HG02885 (cell line): ENCODE results near the gene PKP3.
"Not testable (repeated sequence)": the region's sequence is repeated elsewhere in the genome, so short reads cannot be mapped to it uniquely, and the experiment has no call there.

Experiments
- ATAC-seq: cut with Tn5 transposase; IDR thresholded peaks from one replicate; pipeline ENCODE4 v1.9.1; 2021; ENCODE audit warnings: mild to moderate bottlenecking; ENCODE audit not compliant: unreplicated experiment, poor library complexity

The PKP3 gene

DNA sequence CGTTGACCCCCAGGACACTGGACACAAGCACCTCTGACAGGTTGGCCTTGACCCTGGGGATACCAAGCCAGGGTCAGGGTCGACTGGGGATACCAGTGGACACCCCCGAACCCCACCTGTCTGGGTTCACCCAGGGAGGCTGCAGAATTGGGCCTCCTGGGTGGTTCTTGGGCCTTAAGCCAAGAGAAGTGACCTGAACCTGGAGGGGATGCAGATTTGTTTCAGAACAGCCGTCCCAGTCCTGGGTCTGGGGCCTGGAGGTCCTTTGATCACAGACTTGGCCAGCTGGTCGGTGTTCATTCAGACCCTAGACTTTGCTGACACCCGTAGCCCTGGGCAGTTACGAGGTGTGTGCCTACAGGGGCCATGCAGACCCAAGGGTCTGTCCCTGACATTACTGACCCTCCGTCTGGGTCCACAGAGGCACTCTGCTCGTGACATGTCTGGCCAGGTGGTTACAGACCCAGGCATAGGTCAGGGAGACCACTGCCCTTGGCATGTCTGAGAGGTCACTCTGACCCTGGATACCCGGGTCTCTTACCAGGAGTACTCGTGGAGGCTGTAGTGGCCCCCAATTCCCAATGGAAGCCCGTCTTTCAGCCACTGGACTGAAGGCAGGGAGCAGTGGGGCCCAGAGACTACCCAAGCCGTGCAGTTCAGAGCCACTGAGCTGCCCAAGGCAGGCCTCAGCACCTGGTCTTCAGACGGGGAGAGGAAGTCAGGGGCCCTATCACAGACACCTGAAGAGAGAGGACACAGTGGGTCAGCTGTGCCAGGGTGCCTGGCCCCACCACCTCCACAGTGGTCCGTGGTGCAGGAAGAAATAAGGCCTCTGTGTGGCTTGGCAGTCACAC lies 14.4 kb downstream of the PKP3 start:
- no peak for ATAC-seq

DNA sequence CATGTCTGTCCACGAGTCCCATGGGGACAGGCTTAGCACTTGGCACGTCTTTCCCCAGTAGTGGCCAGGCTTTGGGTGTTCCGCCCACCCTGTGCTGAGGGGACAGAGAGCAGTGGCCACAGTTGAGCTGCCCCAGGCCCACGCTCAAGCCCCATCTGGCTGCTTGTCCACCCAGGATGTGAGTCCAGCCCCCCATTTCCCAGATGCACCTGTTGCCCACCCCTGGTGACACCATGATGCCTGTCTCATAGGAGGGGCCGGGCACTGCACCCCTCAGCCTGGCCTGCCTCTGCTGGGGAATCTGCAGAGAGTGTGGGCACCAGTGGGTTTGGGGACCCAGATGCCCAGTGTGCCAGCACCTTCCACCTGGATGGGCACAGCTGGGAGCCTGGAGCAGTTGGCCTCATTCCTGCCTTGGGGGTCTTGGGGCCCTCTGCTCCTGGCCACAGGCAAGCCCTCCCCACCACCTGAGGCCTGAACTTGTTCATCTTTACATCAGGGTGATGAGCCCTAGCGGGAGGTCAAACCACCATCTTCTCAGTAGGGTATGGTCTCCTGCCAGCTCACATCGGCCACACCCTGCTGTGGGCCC lies 15.1 kb downstream of the PKP3 start:
- ATAC-seq = no peak

DNA sequence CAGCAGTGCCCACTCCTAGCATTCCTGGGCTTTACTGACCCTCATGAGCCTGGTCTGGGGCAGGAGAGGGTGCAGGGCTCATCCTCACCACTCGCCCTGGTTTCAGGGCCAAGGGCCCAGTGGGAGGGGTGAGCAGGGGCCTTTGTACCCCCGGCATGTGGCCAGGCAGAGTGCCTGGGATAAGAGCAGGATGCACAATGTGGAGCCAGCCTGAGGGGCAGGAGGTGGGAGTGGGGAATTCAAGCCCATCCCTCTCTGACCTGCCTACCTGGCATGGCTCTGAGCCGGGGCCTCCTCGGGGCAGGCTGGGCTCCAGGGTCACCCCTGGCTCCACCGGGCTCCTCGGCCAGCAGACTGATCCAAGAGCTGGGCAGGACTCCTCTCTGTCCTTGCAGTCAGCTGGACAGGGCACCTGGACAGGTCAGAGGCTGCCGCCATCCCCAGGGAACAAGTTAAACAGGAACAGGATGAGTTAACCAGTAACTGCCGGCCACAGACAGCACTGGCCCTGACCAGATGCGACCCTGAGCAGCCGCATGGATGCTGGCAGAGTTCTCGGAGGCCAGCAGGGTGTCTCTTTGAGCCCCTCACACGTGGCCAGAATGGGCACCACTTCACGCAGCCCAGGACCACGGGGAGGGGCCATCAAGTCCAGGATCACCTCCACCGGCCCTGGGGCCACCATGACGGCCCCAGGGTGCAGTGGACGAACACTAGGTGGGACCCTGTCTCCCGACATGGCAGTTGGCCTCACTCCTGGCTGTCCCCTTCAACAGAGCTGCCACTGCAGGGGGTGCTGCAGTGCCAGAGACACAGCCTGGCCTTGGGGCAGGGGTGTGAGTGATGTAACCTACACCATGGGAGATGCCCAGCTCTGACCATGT lies 15.8 kb downstream of the PKP3 start:
- no peak for ATAC-seq

DNA sequence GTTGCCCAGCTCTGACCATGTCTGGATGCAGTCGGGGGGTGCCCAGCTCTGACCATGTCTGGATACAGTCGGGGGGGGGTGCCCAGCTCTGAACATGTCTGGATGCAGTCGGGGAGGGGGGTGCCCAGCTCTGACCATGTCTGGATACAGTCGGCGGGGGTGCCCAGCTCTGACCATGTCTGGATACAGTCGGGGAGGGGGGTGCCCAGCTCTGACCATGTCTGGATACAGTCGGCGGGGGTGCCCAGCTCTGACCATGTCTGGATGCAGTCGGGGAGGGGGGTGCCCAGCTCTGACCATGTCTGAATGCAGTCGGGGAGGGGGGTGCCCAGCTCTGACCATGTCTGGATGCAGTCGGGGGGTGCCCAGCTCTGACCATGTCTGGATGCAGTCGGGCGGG lies 16.7 kb downstream of the PKP3 start:
- not testable (repeated sequence) for ATAC-seq

DNA sequence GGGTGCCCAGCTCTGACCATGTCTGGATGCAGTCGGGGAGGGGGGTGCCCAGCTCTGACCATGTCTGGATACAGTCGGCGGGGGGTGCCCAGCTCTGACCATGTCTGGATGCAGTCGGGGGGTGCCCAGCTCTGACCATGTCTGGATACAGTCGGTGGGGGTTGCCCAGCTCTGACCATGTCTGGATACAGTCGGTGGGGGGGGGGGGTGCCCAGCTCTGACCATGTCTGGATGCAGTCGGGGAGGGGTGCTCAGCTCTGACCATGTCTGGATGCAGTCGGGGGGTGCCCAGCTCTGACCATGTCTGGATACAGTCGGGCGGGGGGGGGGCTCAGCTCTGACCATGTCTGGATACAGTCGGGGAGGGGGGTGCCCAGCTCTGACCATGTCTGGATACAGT lies 17.5 kb downstream of the PKP3 start:
- ATAC-seq = not testable (repeated sequence)

DNA sequence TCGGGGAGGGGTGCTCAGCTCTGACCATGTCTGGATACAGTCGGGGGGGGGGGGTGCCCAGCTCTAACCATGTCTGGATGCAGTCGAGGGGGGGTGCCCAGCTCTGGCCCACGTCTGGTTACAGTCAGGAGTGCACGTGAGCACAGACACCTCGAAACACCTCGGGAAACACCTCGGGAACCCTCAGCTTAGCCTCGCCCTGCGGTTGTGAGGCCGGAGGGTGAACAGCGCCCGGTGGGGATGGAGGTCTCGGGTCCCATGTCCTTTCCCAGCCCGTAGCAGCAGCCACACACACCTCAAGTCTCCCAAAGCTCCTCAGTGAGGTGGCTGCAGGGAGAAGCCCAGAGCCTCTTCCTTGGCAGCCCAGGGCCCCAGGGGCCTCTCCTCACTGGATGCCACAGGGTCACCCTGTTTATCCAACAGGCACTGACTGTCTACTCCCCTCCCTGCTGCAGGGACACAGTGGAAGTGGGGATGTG lies 18.7 kb downstream of the PKP3 start:
- ATAC-seq = no peak

DNA sequence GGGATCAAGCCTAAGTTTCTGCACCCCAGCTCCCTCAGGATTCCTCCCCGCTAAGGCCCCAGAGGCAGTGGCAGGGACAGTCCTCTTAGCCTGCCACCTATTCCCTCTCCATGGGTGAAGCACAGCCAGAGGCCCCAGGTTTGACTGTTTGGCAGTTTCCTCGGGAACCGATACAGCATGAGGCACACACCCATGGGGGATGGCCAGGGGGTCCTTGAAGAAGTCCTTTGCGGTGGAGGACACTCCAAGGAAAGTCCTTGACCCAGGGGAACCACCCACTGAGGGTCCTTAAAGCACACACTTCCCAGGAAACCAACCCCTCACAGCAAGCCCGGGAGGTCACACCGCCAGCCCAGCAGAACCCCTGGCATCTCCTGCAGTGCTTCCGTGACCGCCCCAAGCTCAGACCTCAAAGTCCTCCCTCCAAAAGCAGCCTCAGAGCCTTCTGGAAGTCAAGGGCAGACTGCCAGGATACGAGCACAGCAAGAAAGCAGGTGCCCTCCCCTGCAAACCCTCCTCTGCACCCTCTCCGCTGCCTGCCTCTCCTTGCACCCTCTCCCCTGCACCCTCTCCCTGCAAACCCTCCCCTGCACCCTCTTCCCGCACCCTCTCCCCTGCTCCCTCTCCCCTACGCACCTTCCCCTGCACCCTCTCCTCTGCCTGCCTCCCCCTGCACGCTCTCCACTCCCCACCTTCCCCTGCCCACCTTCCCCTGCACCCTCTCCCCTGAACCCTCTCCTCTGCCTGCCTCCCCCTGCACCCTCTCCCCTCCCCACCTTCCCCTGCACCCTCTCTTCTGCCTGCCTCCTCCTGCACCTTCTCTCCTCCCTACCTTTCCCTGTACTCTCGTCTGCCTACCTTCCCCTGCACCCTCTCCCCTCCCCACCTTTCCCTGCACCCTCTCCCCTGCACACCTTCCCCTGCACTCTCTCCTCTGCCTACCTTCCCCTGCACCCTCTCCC lies 19.4 kb downstream of the PKP3 start:
- ATAC-seq = no peak

DNA sequence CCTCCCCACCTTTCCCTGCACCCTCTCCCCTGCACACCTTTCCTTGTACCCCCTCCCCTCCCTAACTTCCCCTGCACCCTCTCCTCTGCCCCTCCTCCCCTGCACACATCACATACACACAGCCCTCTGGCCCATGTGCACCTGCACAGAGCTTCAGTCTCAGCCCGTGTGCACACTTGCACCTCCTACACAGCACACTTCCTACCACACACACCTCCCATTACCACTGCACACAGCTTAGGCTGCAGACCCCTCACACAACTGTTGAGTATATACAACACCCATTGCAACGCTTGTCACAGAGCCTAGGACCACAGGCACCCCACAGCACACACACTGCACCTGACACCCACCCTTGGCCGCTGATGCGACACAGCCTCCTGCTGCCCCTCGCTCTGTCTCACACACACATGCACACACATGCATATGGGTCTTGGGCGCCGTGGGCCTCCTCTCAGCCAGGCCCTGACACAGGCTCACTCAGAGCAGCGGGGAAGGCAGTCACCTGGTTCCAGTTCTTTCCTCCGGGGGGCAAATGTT lies 20.4 kb downstream of the PKP3 start:
- no peak for ATAC-seq

DNA sequence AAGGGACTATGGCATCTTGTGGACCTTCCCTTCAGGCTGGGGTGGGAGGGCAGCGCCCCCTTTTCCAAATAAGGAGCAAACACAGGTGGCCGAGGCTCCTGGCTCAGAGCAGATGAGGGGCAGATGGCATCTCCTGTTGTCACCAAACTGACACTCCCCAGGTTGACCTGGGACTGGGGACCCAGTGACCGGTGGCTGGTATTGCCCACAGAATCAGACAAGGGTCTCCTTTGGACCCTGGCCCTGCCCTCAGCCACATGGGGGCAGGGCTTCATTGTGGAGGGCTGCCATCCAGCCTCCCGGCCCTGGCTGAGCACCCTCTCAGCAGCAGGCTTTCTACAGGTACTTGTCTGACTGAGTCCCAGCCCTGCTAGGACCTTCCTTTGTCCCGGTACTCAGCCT lies 21.6 kb downstream of the PKP3 start:
- no peak for ATAC-seq

DNA sequence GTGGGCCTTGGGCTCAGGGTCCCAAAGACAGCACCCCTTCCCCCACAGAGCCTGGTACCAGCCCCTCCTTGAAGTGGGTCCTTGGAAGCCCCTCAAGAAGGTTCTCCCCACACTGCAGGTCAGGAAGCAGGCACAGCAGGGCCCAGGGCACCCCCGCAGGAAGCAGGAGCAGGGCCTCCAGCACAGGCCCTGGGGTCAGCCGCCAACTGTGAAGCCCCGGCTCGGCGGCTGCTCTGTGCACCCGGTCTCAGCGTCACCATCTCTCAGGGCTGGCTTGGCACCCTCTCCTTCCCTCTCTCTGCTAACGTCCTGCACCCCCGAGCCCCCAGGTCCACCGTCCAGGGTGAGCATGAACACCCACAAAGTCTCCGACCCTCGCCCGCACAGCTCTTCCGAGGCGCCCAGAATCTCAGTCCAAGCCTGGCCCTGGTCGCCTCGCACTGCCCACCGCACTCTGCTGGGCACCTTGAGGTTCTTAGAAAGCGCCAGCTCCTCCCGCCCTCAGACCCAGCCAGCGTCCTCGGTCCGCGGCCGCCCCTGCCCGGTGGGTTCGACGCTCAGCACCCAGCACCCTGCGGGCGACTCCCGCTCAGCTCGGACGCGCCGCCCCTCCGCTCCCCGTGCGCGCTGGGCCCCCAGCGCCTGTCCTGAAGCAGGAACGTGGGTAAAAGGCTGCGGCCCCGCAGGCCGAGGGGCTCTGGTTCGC lies 22.2 kb downstream of the PKP3 start:
- ATAC-seq = no peak

DNA sequence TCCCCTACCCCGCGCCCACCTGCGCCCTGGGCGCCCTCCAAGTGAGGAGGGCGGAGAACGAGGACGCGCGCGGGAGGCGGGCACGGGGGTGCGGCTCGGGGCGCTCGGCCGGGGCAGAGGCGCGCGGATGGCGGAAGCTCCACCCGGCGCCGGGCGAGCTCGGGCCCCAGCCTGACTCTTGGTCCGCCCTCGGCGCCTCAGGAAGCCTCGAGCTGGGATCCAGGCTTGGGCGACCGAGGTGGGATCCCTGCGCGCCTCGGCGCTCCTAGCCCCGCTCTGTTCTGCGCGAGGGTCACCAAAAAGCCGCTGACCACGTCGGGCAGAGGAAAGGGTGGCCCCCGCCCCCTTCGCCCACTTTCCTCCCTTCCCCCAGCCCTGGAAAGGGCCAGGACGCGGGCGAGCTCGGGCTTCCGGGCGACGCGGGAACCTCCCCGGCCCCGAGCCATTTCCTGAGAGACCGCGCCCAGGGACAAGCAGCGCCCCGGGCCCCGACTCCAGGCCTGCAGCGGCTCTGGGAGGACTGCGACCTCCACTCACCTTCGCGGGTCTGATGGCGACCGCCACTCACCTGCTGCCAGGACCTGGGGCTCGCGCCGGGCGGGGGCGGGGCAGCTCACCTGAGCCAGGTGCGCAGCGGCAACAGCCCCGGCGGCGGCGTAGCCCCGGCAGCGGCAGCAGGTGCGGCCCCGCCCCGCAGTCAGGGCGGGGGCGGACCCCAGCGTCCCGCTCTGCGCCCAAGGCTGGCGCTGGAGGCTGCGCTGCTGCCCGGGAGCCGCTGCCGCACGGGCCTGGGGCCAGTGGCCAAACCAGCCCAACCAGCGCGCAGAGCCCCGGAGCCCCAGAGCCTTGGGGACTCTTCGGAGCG lies 23.0 kb downstream of the PKP3 start:
- ATAC-seq = no peak

DNA sequence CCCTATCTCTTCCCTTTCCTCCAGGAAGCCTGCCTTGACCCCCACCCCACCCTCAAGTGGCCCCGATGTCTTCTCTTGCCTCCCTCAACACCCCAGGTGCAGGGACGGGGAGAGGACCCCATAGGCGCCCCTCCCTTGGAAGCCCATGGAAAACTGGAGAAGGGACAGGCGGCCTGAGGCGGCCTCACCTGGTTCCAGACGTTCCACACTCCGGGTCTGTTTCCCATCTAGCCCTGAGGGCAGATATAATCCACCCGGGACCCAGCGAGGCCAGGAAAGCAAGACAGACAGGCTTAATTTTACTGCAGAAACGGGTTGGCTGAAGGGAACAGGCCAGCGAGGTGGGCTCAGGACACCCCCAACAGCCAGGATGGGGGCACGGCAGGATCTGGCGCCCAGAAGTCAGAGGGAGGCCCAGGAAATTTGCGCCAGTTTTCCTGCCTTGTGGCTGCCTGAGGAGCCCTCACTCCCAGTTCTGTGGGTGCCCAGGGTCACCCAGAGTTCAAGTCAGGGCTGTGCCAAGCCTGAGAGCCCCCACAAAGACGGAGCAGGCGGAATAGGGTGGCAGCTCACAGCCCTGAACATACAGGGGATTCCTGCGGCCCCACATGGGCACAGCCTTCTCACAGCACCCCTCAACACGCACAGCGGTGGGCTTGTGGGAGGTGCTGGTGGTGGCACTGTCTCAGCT lies 23.8 kb downstream of the PKP3 start:
- no peak for ATAC-seq

DNA sequence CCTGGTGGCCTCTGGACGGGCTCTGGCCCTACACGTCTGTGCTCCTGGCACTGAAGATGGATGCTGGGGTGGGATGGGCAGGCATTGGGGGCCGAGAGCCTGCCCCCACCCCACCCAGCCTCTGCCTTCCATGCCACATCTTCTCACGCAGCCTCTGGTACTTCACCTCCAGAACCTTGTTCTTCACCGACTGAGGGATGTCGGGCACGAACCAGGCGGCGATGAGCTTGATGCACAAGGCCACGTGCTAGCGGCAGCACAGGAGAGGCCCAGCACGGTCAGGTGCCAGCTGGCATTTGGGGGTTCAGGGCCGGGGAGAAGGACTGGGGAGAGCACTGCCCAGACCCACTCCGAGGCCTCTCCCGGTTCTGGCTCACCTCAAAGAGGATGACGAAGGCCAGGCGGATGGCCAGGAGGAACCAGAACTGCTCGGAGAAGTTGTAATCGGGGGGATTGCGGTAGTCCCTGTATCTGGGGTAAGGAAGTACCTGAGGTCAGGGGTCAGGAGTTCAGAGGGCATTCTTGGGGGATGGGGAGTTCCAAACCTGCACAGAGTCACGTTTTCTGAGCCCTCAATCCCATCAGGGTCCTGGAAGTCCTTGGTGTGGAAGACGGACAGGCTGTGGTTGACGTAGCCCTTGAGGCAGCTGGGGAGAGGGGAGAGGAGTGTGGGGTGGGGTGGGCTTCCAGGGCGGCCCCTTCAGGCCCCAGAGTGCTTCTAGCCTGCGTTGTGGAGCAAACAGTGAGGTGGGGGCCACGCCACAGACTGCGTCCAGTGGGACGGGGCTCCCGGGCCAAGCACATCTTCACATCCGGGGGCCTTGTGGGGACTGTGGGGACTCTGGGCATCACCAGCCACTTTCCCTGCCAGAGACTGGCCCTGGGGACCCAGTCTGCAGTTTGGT lies 24.6 kb downstream of the PKP3 start:
- ATAC-seq = no peak

DNA sequence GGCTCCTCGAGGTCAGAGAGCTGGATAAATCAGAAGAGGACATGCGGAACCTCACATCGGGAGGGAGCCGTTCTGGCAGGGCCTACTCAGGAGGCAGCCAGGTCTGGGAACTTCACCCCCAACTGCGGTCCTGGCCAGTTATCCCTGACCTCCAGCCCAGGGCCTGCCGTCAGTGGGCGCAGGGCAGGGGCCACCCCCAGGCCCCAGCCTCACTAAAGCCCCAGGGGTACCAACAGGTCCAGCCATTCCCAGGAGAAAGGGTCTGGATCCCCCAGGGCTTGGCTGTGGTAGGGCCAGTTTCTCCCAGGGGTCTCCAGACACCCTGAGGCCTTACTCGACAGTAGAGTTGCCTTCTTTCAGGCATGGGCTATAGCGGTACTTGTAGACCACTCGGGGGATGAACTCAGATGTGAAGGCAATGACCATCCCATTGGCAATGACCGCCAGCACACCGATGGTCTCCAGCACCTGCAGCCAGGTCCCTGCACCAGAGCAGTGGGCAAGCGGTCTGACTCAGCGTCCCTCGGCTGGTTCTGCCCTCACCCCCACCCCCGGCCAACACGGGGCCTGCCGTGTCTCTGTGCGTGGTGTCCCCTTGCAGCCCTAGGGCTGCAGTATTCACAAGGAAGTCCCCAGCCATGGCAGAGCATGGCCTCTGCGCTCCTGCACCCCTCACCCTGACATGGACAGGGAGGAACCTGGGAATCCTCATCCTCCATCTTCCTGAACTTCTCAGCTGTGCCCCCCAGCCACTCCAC lies 25.4 kb downstream of the PKP3 start:
- ATAC-seq = no peak

DNA sequence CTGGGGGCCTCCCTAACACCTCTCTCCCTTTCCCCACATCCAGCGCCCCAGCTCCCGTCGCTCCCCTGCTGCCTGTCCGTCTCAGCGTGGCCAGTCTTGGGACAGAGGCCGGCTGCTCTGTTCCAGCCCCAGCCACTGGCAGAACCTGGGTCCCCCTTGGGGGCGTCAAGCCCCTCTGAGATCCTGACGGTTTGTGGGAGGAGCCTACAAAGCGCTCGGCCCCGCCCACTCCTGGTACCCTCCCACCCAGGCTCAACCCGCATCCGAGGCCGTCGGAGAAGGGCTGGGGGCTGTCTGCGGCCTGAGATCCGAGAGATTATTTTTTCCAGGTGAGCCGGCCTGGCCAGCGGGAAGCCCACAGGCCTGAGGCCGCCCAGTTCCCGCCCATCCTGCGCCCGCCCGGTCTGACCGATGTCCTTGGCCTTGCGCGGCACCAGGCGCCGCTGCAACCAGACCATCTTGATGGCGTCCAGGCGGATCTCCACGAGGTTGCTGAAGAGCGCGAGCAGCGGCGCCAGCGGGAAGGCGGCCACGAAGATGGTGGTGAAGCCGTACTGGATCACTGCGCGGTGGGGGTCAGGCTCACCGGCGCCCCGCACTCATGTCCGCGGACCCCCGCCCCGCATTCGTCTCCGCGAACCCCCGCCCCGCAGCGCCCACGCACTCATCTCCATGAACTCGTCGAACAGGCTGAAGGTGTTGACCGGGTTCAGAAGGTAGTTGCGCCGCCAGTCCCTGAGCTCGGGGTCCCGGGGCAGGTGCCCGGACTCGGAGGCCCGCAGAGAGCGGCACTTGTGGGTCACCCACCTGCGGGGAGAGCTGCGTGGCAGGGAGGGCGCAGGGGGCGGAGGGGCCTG lies 26.3 kb downstream of the PKP3 start:
- ATAC-seq = no peak
